DMS153 (cell line): ENCODE measurements around the gene FAM162A.
A peak's percentile ranks its signal among the peaks of the same experiment; 100 is the strongest.
"Not testable (repeated sequence)": the region's sequence is repeated elsewhere in the genome, so short reads cannot be mapped to it uniquely, and the experiment has no call there.

ENCODE experiments used
- DNase-seq: peaks from one replicate; lab custom pipeline; 2025; lab: John Stamatoyannopoulos, UW

The FAM162A gene

GRCh38 chr3:122383771-122384697, at the start of gene FAM162A:
TSS of gene FAM162A (plus strand) at chr3:122384182. CDS start at chr3:122384266, 84 bp downstream.
- DNase-seq = peak; percentile 87

GRCh38 chr3:122342803-122343202, 41.2 kb upstream of the FAM162A start:
- DNase-seq = no peak

GRCh38 chr3:122343654-122344053, 40.3 kb upstream of the FAM162A start:
- DNase-seq = no peak

GRCh38 chr3:122349171-122349570, 34.8 kb upstream of the FAM162A start:
- DNase-seq = no peak

DNA sequence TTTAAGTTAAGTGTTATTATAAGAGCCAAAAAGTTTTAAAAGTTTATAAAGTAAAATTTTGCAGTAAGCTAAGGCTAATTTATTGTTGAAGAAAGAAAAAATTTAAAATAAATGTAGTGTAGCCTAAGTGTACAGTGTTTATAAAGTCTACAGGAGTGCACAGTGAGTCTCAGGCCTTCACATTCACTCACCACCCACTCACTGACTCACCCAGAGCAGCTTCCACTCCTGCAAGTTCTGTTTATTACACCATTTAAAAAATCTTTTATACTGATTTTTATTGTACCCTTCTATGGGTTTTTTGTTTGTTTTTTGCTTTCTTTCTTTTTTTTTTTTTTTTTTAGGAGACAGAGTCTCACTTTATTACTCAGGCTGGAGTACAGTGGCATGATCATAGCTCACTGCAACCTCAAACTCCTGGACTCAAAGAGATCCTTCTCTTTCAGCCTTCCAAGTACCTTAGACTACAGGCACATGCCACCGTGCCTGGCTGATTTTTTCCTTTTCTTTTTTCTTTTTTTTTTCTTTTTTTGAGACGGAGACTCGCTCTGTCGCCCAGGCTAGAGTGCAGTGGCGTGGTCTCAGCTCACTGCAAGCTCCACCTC, 33.1 kb upstream of the FAM162A start:
- DNase-seq = no peak

- DNase-seq = no peak
Measured at GRCh38 chr3:122351612-122352011, 32.4 kb upstream of the FAM162A start.

DNA sequence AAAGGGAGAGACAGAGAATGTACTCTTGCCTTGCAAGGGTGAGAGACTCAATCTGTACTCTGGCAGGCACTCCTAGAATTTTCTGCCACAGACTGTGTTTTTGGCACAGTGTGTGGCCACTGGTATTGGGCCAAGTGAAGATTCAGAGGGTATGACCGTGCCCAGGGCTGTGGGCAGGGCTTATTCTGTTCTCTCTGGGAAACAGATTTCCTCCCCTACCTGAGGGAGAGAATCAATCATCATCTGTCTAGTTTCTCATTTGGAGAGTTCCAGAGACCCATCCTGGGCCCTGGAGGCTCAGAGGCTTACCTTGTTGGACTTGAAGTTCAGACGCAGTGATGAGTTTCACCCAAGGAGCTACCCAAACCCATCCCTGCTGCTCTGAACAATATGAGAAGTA, 30.8 kb upstream of the FAM162A start:
- DNase-seq = no peak

GRCh38 chr3:122353893-122354401, 30.0 kb upstream of the FAM162A start:
- no peak for DNase-seq

- no peak for DNase-seq
Measured at GRCh38 chr3:122355612-122356011, 28.4 kb upstream of the FAM162A start.

- peak; percentile 47 for DNase-seq
Measured at GRCh38 chr3:122356402-122356801, 27.6 kb upstream of the FAM162A start.

DNA sequence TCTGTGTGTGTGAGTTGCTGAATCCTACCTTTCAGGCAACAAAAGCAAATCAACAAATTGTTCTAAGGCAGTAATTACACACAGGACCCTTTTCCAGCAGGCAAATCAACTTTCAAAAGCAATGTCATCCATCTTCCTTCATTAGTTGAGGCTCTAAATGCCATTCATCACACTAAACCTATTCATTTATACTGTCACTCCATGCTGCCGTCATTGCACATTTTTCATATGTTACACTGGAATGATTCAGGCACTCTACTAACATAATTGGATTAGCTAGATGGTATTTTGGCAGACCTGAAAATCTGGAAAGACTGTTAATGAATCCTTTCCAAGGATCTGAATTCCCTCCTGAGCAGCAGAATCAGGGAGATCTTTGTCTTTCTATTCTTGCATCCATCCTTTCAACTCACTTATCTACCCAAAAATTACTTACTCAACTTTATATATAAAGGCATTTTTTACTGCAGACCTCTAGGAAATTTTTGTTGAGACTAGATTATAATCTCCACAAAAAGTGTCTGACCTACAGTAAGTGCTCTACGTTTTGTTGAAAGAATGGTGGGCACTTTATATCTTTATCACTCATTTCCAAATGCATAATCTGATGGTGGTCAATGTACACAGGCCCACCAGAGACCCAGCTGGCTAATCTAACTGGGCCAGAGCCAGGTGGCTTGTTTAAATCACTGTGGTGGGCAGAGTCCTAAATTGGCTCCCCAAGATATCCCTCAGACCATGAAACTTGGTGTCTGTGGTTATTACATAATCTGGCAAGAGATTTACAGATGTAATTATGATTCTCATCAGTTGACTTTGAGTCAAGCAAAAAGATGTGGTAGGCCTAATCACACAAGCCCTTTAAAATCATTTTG, 25.9 kb upstream of the FAM162A start:
- DNase-seq = no peak

DNA sequence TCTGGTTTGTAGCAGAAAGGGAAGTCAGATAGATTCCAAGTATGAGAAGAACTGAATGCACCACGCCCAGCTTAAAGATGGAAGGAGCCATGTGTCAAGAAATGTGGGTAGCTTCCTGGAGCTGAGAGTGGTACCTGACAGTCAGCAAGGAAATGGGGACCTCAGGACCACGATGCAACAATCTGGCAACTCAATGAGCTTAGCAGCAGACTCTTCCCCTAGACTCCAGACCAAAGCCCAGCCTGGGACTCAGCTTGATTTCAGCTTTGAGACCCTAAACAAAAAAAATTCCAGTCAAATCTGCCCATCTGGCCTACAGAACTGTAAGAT, 25.3 kb upstream of the FAM162A start:
- DNase-seq = no peak

DNA sequence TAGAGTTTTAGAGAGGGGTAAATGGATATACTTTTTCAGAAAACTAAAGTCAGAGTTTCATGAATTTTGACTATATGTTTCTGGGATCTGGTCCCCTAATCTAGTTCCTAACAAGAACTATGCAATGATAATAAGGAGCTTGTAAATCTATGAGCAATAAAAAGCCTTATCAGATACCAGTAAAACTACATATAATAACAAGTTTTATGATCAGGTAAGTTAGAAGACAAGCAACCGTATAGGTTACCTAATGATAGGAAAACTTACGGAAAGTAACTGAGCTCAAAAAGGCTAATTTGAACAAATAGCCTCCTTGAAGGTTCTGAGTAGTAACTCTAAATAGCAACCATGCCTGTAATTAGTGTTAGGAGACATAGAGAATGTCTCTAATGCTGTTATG, 22.0 kb upstream of the FAM162A start:
- no peak for DNase-seq

GRCh38 chr3:122364490-122364889, 19.5 kb upstream of the FAM162A start:
- DNase-seq = no peak

DNA sequence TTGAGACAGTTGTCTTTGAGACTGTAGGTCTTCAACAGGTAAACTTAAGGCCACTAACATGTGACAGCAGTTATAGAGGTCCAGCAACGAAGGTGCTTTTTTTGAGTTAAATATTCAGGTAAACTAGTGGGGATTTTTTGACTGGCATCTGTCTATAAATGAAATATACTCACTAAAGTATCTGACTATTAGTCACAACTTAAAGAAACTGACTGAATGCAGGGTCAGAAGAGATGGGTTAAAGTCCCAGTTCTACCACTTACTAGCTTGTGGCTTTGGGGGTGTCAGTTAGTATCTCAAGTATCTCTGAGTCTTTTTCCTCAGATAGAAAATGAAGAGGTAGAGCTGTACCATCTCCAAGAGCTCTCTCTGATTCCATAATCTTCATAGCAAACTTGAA, 18.9 kb upstream of the FAM162A start:
- DNase-seq = no peak

GRCh38 chr3:122365582-122366378, 18.2 kb upstream of the FAM162A start:
- DNase-seq = not testable (repeated sequence)

- no peak for DNase-seq
Measured at GRCh38 chr3:122366379-122366749, 17.6 kb upstream of the FAM162A start.

GRCh38 chr3:122374034-122374433, 9.9 kb upstream of the FAM162A start:
- DNase-seq = no peak

DNA sequence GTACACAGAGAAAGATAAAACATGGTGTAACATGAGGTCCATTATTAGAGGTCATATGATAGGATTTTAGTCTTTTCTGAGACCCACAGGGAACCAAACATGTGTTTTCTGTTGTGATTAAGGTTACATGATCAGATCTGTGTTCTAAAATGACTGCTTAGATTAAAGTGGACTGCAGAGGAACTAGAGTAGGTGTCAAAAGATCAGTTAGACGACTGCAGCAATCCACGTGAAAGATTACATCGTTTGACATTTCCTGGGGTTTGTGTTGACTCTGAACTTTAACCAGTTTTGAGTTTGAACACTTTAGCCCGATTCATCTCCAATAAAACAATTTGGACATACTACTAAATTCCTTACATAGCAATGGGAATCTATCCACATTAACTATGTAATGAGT, 6.0 kb upstream of the FAM162A start:
- no peak for DNase-seq

DNA sequence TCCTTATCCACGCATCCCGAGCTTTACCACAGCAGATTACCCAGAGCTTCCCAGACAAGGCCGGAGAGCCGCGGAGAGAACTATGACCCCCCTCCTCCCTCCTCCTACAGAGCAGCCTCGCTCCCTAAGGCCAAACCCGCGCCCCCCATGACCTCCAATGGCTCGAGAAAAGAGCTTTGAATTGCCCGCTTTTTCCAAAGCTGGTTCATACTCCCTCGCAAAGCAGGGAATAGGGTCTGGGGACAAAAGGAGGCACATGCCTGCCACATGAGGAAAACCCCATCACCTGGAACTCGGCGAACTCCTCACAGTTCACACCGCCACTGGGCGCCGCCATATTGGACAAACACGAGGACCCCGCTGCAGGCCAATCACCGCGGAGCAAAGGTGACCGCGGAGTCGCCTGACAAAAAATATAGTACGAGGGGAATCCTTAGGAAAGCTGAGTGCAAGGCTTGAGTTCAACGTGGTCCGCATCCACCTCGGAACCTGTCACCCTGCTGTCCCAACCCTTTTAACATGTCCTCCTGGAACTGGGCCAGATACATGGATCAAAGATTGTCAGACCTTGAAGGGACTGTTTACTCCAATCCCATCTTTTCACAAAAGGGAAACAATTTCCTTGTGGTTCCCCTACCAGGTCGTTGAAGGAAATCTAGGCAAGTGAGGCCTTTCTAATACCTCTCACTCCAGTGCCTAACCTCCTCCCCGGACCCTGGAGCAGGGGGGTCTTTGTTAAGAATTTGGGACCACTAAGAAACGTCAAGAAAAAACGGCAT, 905 bp upstream of the FAM162A start, which contains the start of gene MIX23:
Gene MIX23, minus strand, starts transcription at position 344 of the 779 bp plus-strand sequence. Its CDS starts 7 bp downstream, at position 337.
- DNase-seq = peak; percentile 76

DNA sequence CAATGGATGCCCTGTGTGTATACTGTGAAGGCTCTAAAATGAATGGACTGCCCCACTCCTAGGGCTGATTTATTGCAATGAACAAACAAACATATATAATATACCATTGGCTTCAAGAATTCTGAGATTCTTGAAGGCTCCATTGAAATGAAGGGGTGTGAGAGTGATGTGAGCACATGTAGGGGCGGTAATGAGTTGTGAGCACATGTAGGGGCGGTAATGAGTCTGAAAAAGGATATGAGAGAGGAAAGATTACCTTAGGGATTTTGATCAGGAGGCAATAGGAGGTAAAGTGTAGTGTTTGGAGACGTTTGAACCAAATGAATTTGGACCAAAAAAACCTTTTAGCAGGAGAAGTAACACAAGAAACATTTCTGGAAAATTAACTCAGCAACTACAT, 3.7 kb downstream of the FAM162A start:
- DNase-seq = no peak
